Measurements from ENCODE around the gene WNT9A.

Gene WNT9A

GRCh38 chr1:227903614-227904501, 43.9 kb downstream of the WNT9A start:
- TF ChIP-seq ZNF565 (CRISPR knock-in tag; conservative IDR thresholded peaks at IDR 0.05; ENCODE audit: low read depth) (no peak), CSRNP3 (CRISPR knock-in tag; IDR thresholded peaks at IDR 0.05) (no peak), CSDC2 (CRISPR knock-in tag; IDR thresholded peaks at IDR 0.05) (no peak), TCF4 (CRISPR knock-in tag; IDR thresholded peaks at IDR 0.05; ENCODE audit: borderline replicate concordance) (no peak), SNAI2 (CRISPR knock-in tag; IDR thresholded peaks at IDR 0.05) (no peak), GLIS3 (CRISPR knock-in tag; IDR thresholded peaks at IDR 0.05) (no peak), CREB5 (CRISPR knock-in tag; IDR thresholded peaks at IDR 0.05; ENCODE audit: low read depth) (no peak)
- no peak for ATAC-seq

- no peak for TF ChIP-seq CREB5 (CRISPR knock-in tag; IDR thresholded peaks at IDR 0.05; ENCODE audit: low read depth)
- TF ChIP-seq CSRNP3 (CRISPR knock-in tag; IDR thresholded peaks at IDR 0.05) = no peak
- TF ChIP-seq SNAI2 (CRISPR knock-in tag; IDR thresholded peaks at IDR 0.05) = no peak
- no peak for TF ChIP-seq ESRRG (CRISPR knock-in tag; IDR thresholded peaks at IDR 0.05)
- TF ChIP-seq OSR1 (CRISPR knock-in tag; IDR thresholded peaks at IDR 0.05) = no peak
- TF ChIP-seq TCF4 (CRISPR knock-in tag; IDR thresholded peaks at IDR 0.05; ENCODE audit: borderline replicate concordance) = no peak
- TF ChIP-seq PPARA (CRISPR knock-in tag; IDR thresholded peaks at IDR 0.05; ENCODE audit: borderline replicate concordance) = no peak
- no peak for TF ChIP-seq CSDC2 (CRISPR knock-in tag; IDR thresholded peaks at IDR 0.05)
- TF ChIP-seq POU6F1 (CRISPR knock-in tag; IDR thresholded peaks at IDR 0.05; ENCODE audit: borderline replicate concordance, low read depth) = no peak
- no peak for TF ChIP-seq TSHZ2 (CRISPR knock-in tag; IDR thresholded peaks at IDR 0.05)
- TF ChIP-seq ZNF565 (CRISPR knock-in tag; conservative IDR thresholded peaks at IDR 0.05; ENCODE audit: low read depth) = no peak
- no peak for TF ChIP-seq ARNTL (CRISPR knock-in tag; IDR thresholded peaks at IDR 0.05; ENCODE audit: borderline replicate concordance, low read depth)
- no peak for ATAC-seq
These were observed 44.6 kb downstream of the WNT9A start for GRCh38 chr1:227903061-227903521.

- ATAC-seq = no peak
- TF ChIP-seq ZFP3 (CRISPR knock-in tag; IDR thresholded peaks at IDR 0.05) (no peak), ARNTL (CRISPR knock-in tag; IDR thresholded peaks at IDR 0.05; ENCODE audit: borderline replicate concordance, low read depth) (no peak), ZNF70 (CRISPR knock-in tag; IDR thresholded peaks at IDR 0.05) (no peak), SNAI2 (CRISPR knock-in tag; IDR thresholded peaks at IDR 0.05) (no peak), ESRRG (CRISPR knock-in tag; IDR thresholded peaks at IDR 0.05) (no peak), TCF4 (CRISPR knock-in tag; IDR thresholded peaks at IDR 0.05; ENCODE audit: borderline replicate concordance) (no peak), OSR1 (CRISPR knock-in tag; IDR thresholded peaks at IDR 0.05) (no peak), ZNF8 (CRISPR knock-in tag; IDR thresholded peaks at IDR 0.05) (no peak), TOX (CRISPR knock-in tag; IDR thresholded peaks at IDR 0.05; ENCODE audit: borderline replicate concordance) (no peak), PATZ1 (CRISPR knock-in tag; IDR thresholded peaks at IDR 0.05; ENCODE audit: borderline replicate concordance) (no peak), CSDC2 (CRISPR knock-in tag; IDR thresholded peaks at IDR 0.05) (no peak), ZNF565 (CRISPR knock-in tag; conservative IDR thresholded peaks at IDR 0.05; ENCODE audit: low read depth) (no peak), TSHZ2 (CRISPR knock-in tag; IDR thresholded peaks at IDR 0.05) (no peak)
These were observed 45.1 kb downstream of the WNT9A start for GRCh38 chr1:227902641-227902990.
